Keratinocyte (primary cell): ENCODE data around the gene CEBPZOS. TPM values are rescaled to one million over a fixed set of nuclear protein-coding genes. Genes with fewer than 3 reads are reported as not detected.

Experiments
- DNase-seq: peaks from one replicate; pipeline ENCODE4 v3.0.0-alpha.2; 2011; ENCODE audit warnings: low read depth, missing footprints, low spot score
- FAIRE-seq: peaks from 2 replicates; lab custom pipeline; 2011; peaks lifted over from hg19 to GRCh38; lab: Jason Lieb, UNC
- H2AFZ ChIP-seq: 2 replicates; pipeline ENCODE4 v1.6.0; 2012; ENCODE audit warnings: low read length, control low read depth, inconsistent platforms; ENCODE audit not compliant: control insufficient read depth
- H3K27ac ChIP-seq: 2 replicates; pipeline ENCODE4 v1.5.1; 2011; ENCODE audit warnings: low read length; ENCODE audit not compliant: control insufficient read depth, insufficient read depth
- H3K27me3 ChIP-seq: 3 replicates; pipeline ENCODE4 v1.6.0; 2011; ENCODE audit warnings: low read length; ENCODE audit not compliant: control insufficient read depth, insufficient read depth; ENCODE audit errors: extremely low read depth
- H3K36me3 ChIP-seq, 2 experiments: 2 replicates in 1 of 2; 3 replicates in 1 of 2; pipeline ENCODE4 v1.5.1; 2011; ENCODE audit warnings: low read length in 2 of 2, mild to moderate bottlenecking in 1 of 2; ENCODE audit not compliant: control insufficient read depth in 2 of 2, insufficient read depth in 2 of 2; ENCODE audit errors: extremely low read depth in 1 of 2
- H3K4me1 ChIP-seq: 3 replicates; pipeline ENCODE4 v1.5.1; 2011; ENCODE audit warnings: low read length; ENCODE audit not compliant: control insufficient read depth, insufficient read depth; ENCODE audit errors: extremely low read depth
- H3K4me2 ChIP-seq: 3 replicates; pipeline ENCODE4 v1.6.0; 2011; ENCODE audit warnings: low read depth, low read length; ENCODE audit not compliant: control insufficient read depth, insufficient read depth; ENCODE audit errors: extremely low read depth
- H3K4me3 ChIP-seq, 3 experiments: fragments of 200-600 bp in 1 of 3; sonication (generic) in 1 of 3; 2 replicates in 2 of 3; 3 replicates in 1 of 3; pipeline ENCODE4 v1.5.1; 2011 to 2016; ENCODE audit warnings: low read length in 3 of 3, mild to moderate bottlenecking in 3 of 3, control low read depth in 2 of 3, inconsistent platforms in 1 of 3, low read depth in 1 of 3, mixed read lengths in 1 of 3, mixed run types in 1 of 3, moderate library complexity in 1 of 3; ENCODE audit not compliant: control insufficient read depth in 2 of 3, insufficient read depth in 2 of 3; ENCODE audit errors: extremely low read depth in 1 of 3
- H3K79me2 ChIP-seq: 2 replicates; pipeline ENCODE4 v1.6.0; 2012; ENCODE audit warnings: low read length; ENCODE audit not compliant: control insufficient read depth, insufficient read depth
- H3K9ac ChIP-seq: 3 replicates; pipeline ENCODE4 v1.6.0; 2011; ENCODE audit warnings: low read length; ENCODE audit not compliant: control insufficient read depth, insufficient read depth; ENCODE audit errors: extremely low read depth
- H3K9me1 ChIP-seq: 3 replicates; pipeline ENCODE4 v1.6.0; 2011; ENCODE audit warnings: low read length; ENCODE audit not compliant: control insufficient read depth, insufficient read depth; ENCODE audit errors: extremely low read depth
- H3K9me3 ChIP-seq: 2 replicates; pipeline ENCODE4 v1.5.1; 2012; ENCODE audit warnings: low read depth, low read length; ENCODE audit not compliant: control insufficient read depth
- H4K20me1 ChIP-seq: 3 replicates; pipeline ENCODE4 v1.6.0; 2011; ENCODE audit warnings: low read length; ENCODE audit not compliant: control insufficient read depth, insufficient read depth; ENCODE audit errors: extremely low read depth
- CTCF ChIP-seq, 3 experiments: IDR thresholded peaks in 1 of 3; conservative IDR thresholded peaks in 1 of 3; optimal IDR thresholded peaks in 1 of 3; 2 replicates in 2 of 3; 3 replicates in 1 of 3; pipeline versions ENCODE3 to v1.5.1; 2011; ENCODE audit warnings: low read length in 3 of 3, mild to moderate bottlenecking in 3 of 3, moderate library complexity in 2 of 3, control low read depth in 1 of 3, inconsistent platforms in 1 of 3; ENCODE audit not compliant: insufficient read depth in 2 of 3; ENCODE audit errors: extremely low read depth in 1 of 3
- EZH2 ChIP-seq: IDR thresholded peaks from one replicate; pipeline ENCODE4 v1.6.1; 2012; ENCODE audit warnings: inconsistent platforms, mild to moderate bottlenecking, low read length, moderate library complexity
- dilution Hi-C: fragments of 300-500 bp; cut with MboI; formaldehyde crosslinking; loops from one replicate; pipeline ENCODE4 v1.7.0; 2020; ENCODE audit warnings: low sequenced_read_pairs; ENCODE audit not compliant: extremely low pct_ligation_motif_present
- polyA plus RNA-seq, 5 experiments: library from polyadenylated mRNA; depleted of rRNA in 3 of 5; stranded (reverse) in 3 of 5; stranded (forward) in 1 of 5; unstranded in 1 of 5; fragments of >200 nt; gene quantifications; 1 replicate in 1 of 5; 2 replicates in 3 of 5; 3 replicates in 1 of 5; pipeline versions ENCODE4 v1.2.1 to v1.2.3, GENCODE V29; 2011 to 2012; ENCODE audit warnings: missing spikeins in 2 of 5, low read depth in 1 of 5, low replicate concordance in 1 of 5

The CEBPZOS gene
- polyA plus RNA-seq, 1 donor (not counting 4 experiments of a cell fraction or from before 2014, with no cell fraction given): 42.9 TPM

- FAIRE-seq (no peak), DNase-seq (no peak)
- Histone ChIP-seq H3K27ac (no peak overlapping the region), H2AFZ (no peak overlapping the region), H4K20me1 (no peaks in the 10 kb centered on the region), H3K4me2 (no peak overlapping the region), H3K9me1 (no peaks in the 10 kb centered on the region), H3K9me3 (no peaks in the 10 kb centered on the region), H3K9ac (no peak overlapping the region), H3K79me2 (no peaks in the 10 kb centered on the region), H3K4me3 (no peak overlapping the region), H3K4me1 (no peaks in the 10 kb centered on the region), H3K27me3 (no peaks in the 10 kb centered on the region), H3K36me3 (peaks cover 9 to 29% of the 10 kb centered on the region in 2 experiments)
- no peak for TF ChIP-seq CTCF (optimal IDR thresholded peaks at IDR 0.05 in 1 of 3, IDR thresholded peaks at IDR 0.05 in 1 of 3, conservative IDR thresholded peaks at IDR 0.05 in 1 of 3; ENCODE audit: extremely low read depth in 1 of 3, insufficient read depth in 2 of 3, low read length in 3 of 3)
- TF ChIP-seq EZH2: no peak
- dilution Hi-C loops: no loop called here
Measured at GRCh38 chr2:37250869-37251740, 54.8 kb downstream of the CEBPZOS start.

Other genes with a start within 250 kb of the CEBPZOS start
- 16.3 to 29.3 TPM (median 22.5 TPM) in 3 replicates for gene STRN, start 230.0 kb upstream of the CEBPZOS start, polyA plus RNA-seq
- gene HEATR5B, start 112.1 kb upstream of the CEBPZOS start, polyA plus RNA-seq: 12.4 to 21.1 TPM (median 20.0 TPM) in 3 replicates
- gene GPATCH11, start 112.0 kb upstream of the CEBPZOS start, polyA plus RNA-seq: 2.5 to 4.9 TPM (median 3.1 TPM) in 3 replicates
- gene EIF2AK2, start 39.5 kb upstream of the CEBPZOS start, polyA plus RNA-seq: 27.6 to 54.6 TPM (median 38.2 TPM) in 3 replicates
- not detected in 3 replicates for gene SULT6B1, start 7.8 kb upstream of the CEBPZOS start, polyA plus RNA-seq
- gene CEBPZ, start 35.1 kb downstream of the CEBPZOS start, polyA plus RNA-seq: 16.8 to 33.8 TPM (median 16.9 TPM) in 3 replicates
- 11.5 to 27.7 TPM (median 20.8 TPM) in 3 replicates for gene NDUFAF7, start 35.2 kb downstream of the CEBPZOS start, polyA plus RNA-seq
- 17.6 to 25.4 TPM (median 19.9 TPM) in 3 replicates for gene PRKD3, start 128.3 kb downstream of the CEBPZOS start, polyA plus RNA-seq
- gene QPCT, start 148.1 kb downstream of the CEBPZOS start, polyA plus RNA-seq: 11.6 to 26.2 TPM (median 11.7 TPM) in 3 replicates